ENCODE measurements around the gene CACNA1I.

DNA sequence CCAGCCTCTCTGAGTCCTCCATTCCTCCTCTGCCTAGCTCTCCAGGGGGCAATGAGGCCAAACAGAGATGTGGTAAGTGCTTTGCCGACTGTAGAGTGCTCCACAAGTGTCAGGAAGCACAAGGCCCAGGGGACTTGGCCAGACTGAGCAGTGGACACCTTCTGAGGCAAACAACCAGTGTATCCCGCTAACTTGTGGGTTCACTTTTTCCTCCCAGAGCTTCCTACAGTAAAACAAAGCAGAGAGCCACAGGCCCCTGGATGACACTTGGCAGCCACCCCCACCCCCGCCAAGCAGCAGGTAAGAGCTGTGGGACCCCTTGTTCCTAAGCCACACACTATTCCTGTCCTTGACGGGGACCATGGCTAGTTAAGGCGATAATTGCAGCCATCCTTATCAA lies 160.9 kb downstream of the CACNA1I start:
- no peak for TF ChIP-seq POLR2A (IDR thresholded peaks at IDR 0.05; ENCODE audit: low read depth, low read length)
- TF ChIP-seq POLR2AphosphoS5 (IDR thresholded peaks at IDR 0.05; ENCODE audit: low read depth, low read length), result no peak
- no peak for TF ChIP-seq TAF1 (IDR thresholded peaks at IDR 0.05; ENCODE audit: borderline replicate concordance, low read depth, low read length)
